ENCODE measurements around the gene LRIG1.

The LRIG1 gene

GRCh38 chr3:66404903-66405700 is 95.7 kb downstream of the LRIG1 start (continued):
- TF ChIP-seq ZFP37 (tag by site-specific recombination; IDR thresholded peaks at IDR 0.05) (no peak), GLIS1 (tag by site-specific recombination; IDR thresholded peaks at IDR 0.05) (no peak), KLF8 (tag by site-specific recombination; IDR thresholded peaks at IDR 0.05) (no peak), ZNF518A (tag by site-specific recombination; conservative IDR thresholded peaks at IDR 0.05; ENCODE audit: low read depth) (no peak), SETDB1 (IDR thresholded peaks at IDR 0.05; ENCODE audit: insufficient read length, low read length) (no peak)

GRCh38 chr3:66404197-66404596 is 96.6 kb downstream of the LRIG1 start:
- CTCF ChIA-PET, result no interaction called here
- TF ChIP-seq ZSCAN5A (tag by site-specific recombination; IDR thresholded peaks at IDR 0.05) (no peak), SCRT2 (tag by site-specific recombination; IDR thresholded peaks at IDR 0.05) (no peak), WT1 (tag by site-specific recombination; IDR thresholded peaks at IDR 0.05) (no peak), ZNF16 (tag by site-specific recombination; IDR thresholded peaks at IDR 0.05; ENCODE audit: low read depth) (no peak), ZBTB6 (tag by site-specific recombination; IDR thresholded peaks at IDR 0.05) (no peak)
- Histone ChIP-seq H3K9me3 (ENCODE audit: control insufficient read depth, insufficient read depth, low read depth, low read length) (no peaks in the 10 kb centered on the region), H3K27ac (ENCODE audit: extremely low read depth, low read depth, low read length) (no peak overlapping the region), H3K36me3 (ENCODE audit: control insufficient read depth in 2 of 2, insufficient read depth in 1 of 2, low read length in 2 of 2) (peaks cover 0 to 60% of the 10 kb centered on the region in 2 experiments; a peak in 1 of 3 replicates), H3K4me3 (ENCODE audit: low read depth, low read length) (no peak overlapping the region), H3K4me1 (ENCODE audit: control insufficient read depth, insufficient read depth, low read length) (no peaks in the 10 kb centered on the region)
- POLR2A ChIA-PET, result no interaction called here

GRCh38 chr3:66403323-66403990 is 97.4 kb downstream of the LRIG1 start:
- Histone ChIP-seq H3K9me3 (ENCODE audit: control insufficient read depth, insufficient read depth, low read depth, low read length) (no peaks in the 10 kb centered on the region), H3K4me3 (ENCODE audit: low read depth, low read length) (no peak overlapping the region), H3K4me1 (ENCODE audit: control insufficient read depth, insufficient read depth, low read length) (no peaks in the 10 kb centered on the region), H3K27ac (ENCODE audit: extremely low read depth, low read depth, low read length) (no peak overlapping the region), H3K36me3 (ENCODE audit: control insufficient read depth in 2 of 2, insufficient read depth in 1 of 2, low read length in 2 of 2) (peaks cover 0 to 64% of the 10 kb centered on the region in 2 experiments; a peak in 1 of 3 replicates)
- no peak for TF ChIP-seq IKZF3 (tag by site-specific recombination; IDR thresholded peaks at IDR 0.05)
- POLR2A ChIA-PET, result no interaction called here
- CTCF ChIA-PET, result no interaction called here
